Testis (tissue), 3 donors: Measurements from ENCODE around the gene HTR5A. TPM values are rescaled to one million over a fixed set of nuclear protein-coding genes. Genes with fewer than 3 reads are reported as not detected.

Source experiments
- DNase-seq: peaks from one replicate; pipeline ENCODE4 v3.0.0-alpha.2; 2019
- H3K27ac ChIP-seq, 2 donors: fragments of 200-600 bp; sonication (generic); one replicate each; pipeline ENCODE4 v1.5.1; 2019
- H3K27me3 ChIP-seq: fragments of 200-600 bp; sonication (generic); one replicate; pipeline ENCODE4 v1.5.1; 2019
- H3K36me3 ChIP-seq: fragments of 200-600 bp; sonication (generic); one replicate; pipeline ENCODE4 v1.5.1; 2017; ENCODE audit warnings: low read depth; ENCODE audit errors: missing control alignments
- H3K4me1 ChIP-seq: fragments of 200-600 bp; sonication (generic); one replicate; pipeline ENCODE4 v1.5.1; 2019
- H3K4me3 ChIP-seq, 2 donors: fragments of 200-600 bp; sonication (generic); one replicate each; pipeline ENCODE4 v1.5.1; 2017 to 2019
- H3K9me3 ChIP-seq: fragments of 200-600 bp; sonication (generic); one replicate; pipeline ENCODE4 v1.5.1; 2017
- POLR2A ChIP-seq: fragments of 450-650 bp; IDR thresholded peaks from one replicate; pipeline ENCODE4 v1.6.1; 2017; ENCODE audit warnings: antibody characterized with exemption, mild to moderate bottlenecking, moderate library complexity
- WGBS, 2 donors: methylation state at CpG; one replicate each; pipeline ENCODE4 v1.1.5; 2018; 5-methylcytosine and 5-hydroxymethylcytosine counted together
- intact Hi-C: fragments of 100-400 bp; cut with DNase I; formaldehyde crosslinking; loops from one replicate; pipeline ENCODE4 v1.15.1; 2023; ENCODE audit warnings: low total_unique reads
- polyA plus RNA-seq: library from polyadenylated mRNA; stranded (reverse); fragments of 350-450 nt; fragmentation: Illumina TruSeq; extraction: RNeasy Lipid Tissue Mini Kit (QIAGEN cat#74804); gene quantifications from one replicate; pipeline ENCODE4 v1.2.3, GENCODE V29; 2014; ENCODE audit warnings: low read depth, low replicate concordance; ENCODE audit not compliant: insufficient read depth
- total RNA-seq, 2 donors: library from RNA; depleted of rRNA; stranded (reverse); fragments of >200 nt; gene quantifications; one replicate each; pipeline ENCODE4 v1.2.3, GENCODE V29; 2016
- TF ChIP-seq, protein P1 (sequence below), 3 experiments: fragments of 450-650 bp in 2 of 3; fragments of 200-600 bp in 1 of 3; sonication (generic) in 1 of 3; IDR thresholded peaks; one replicate each; pipeline ENCODE4 v1.5.1; 2016 to 2019; ENCODE audit warnings: antibody characterized with exemption in 3 of 3, mild to moderate bottlenecking in 2 of 3, moderate library complexity in 1 of 3

The HTR5A gene
- total and polyA plus RNA-seq, 3 donors from 2014 or later = 0.87 to 2.8 (median 0.93) TPM

GRCh38 chr7:155106356-155106755 is 36.2 kb downstream of the HTR5A start:
- Histone ChIP-seq H3K4me3 (no peak overlapping the region), H3K27me3 (no peaks in the 10 kb centered on the region), H3K4me1 (no peaks in the 10 kb centered on the region), H3K9me3 (no peaks in the 10 kb centered on the region), H3K36me3 (no peaks in the 10 kb centered on the region), H3K27ac (no peak overlapping the region)
- intact Hi-C loops = no loop called here
- WGBS, 2 donors = 72 to 87% methylated on average over 5 of the region's 5 CpGs
- DNase-seq = no peak
- no peak for TF ChIP-seq POLR2A
- TF ChIP-seq, protein P1, sequence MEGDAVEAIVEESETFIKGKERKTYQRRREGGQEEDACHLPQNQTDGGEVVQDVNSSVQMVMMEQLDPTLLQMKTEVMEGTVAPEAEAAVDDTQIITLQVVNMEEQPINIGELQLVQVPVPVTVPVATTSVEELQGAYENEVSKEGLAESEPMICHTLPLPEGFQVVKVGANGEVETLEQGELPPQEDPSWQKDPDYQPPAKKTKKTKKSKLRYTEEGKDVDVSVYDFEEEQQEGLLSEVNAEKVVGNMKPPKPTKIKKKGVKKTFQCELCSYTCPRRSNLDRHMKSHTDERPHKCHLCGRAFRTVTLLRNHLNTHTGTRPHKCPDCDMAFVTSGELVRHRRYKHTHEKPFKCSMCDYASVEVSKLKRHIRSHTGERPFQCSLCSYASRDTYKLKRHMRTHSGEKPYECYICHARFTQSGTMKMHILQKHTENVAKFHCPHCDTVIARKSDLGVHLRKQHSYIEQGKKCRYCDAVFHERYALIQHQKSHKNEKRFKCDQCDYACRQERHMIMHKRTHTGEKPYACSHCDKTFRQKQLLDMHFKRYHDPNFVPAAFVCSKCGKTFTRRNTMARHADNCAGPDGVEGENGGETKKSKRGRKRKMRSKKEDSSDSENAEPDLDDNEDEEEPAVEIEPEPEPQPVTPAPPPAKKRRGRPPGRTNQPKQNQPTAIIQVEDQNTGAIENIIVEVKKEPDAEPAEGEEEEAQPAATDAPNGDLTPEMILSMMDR (IDR thresholded peaks at IDR 0.05) = no peak

DNA sequence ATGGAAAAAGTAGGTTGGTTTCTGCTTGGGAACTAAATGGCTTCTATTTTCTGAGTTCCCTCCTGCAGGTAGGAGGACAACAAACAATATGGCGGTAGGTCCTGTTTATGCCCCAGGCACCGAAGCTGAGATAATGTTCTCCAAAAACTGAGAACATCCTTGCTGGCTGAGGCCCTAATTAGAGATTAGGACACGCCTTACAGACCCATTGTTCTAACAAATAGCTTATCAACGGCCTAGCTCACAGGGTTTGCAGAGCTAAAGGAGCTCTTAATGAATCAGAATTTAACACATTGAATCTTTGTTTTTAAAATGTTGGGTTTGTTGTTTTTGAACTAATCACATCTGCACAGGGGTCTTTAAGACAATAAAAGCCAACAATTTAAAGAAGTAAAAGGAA is 37.0 kb downstream of the HTR5A start:
- intact Hi-C loops = no loop called here
- DNase-seq = no peak
- no peaks in the 10 kb centered on the region for H3K9me3 ChIP-seq
- H3K27me3 ChIP-seq = no peaks in the 10 kb centered on the region
- no peak for TF ChIP-seq POLR2A
- TF ChIP-seq, protein P1 (IDR thresholded peaks at IDR 0.05) = no peak
- H3K4me1 ChIP-seq = no peaks in the 10 kb centered on the region
- no peak overlapping the region for H3K27ac ChIP-seq
- no peak overlapping the region for H3K4me3 ChIP-seq
- no peaks in the 10 kb centered on the region for H3K36me3 ChIP-seq
- 43 to 58% methylated on average over 4 of the region's 4 CpGs for WGBS, 2 donors

GRCh38 chr7:155108144-155108901 is 38.2 kb downstream of the HTR5A start:
- 34 to 39% methylated on average over 20 of the region's 20 CpGs for WGBS, 2 donors
- H3K36me3 ChIP-seq = no peaks in the 10 kb centered on the region
- intact Hi-C loops = no loop called here
- H3K9me3 ChIP-seq = no peaks in the 10 kb centered on the region
- no peak overlapping the region for H3K27ac ChIP-seq
- H3K4me1 ChIP-seq = no peaks in the 10 kb centered on the region
- no peak overlapping the region for H3K4me3 ChIP-seq
- H3K27me3 ChIP-seq = no peaks in the 10 kb centered on the region
- TF ChIP-seq, protein P1 (IDR thresholded peaks at IDR 0.05) = no peak
- TF ChIP-seq POLR2A = no peak
- DNase-seq = no peak

GRCh38 chr7:155109121-155109520 is 39.0 kb downstream of the HTR5A start:
- Histone ChIP-seq H3K9me3 (no peaks in the 10 kb centered on the region), H3K4me3 (no peak overlapping the region), H3K4me1 (no peaks in the 10 kb centered on the region), H3K27me3 (no peaks in the 10 kb centered on the region), H3K27ac (no peak overlapping the region), H3K36me3 (no peaks in the 10 kb centered on the region)
- WGBS, 2 donors = 19 to 21% methylated on average over 4 of the region's 4 CpGs
- no peak for DNase-seq
- TF ChIP-seq, protein P1 (IDR thresholded peaks at IDR 0.05) = no peak
- TF ChIP-seq POLR2A = no peak
- intact Hi-C loops = no loop called here

DNA sequence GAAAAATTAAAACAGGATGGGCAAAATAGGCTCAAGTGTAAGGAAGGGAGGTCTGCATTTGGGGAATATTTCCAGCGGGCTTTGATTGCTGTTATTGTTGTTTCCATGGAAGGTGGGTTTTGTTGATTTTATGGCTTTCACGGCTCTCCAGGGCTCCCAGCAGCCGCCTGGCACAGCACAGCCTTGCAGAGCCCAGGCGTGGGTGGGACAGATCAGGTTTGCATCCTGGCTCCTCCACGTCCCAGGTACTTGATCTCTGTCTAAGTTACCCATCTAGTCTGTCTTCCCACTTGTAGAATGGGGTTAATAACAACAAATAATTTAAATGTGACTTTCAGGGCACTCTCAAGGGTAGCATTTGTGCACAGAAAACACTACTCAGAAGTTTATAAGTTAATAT is 45.2 kb downstream of the HTR5A start:
- no peaks in the 10 kb centered on the region for H3K36me3 ChIP-seq
- no peak for DNase-seq
- no peaks in the 10 kb centered on the region for H3K27me3 ChIP-seq
- no peak overlapping the region for H3K4me3 ChIP-seq
- H3K4me1 ChIP-seq = no peaks in the 10 kb centered on the region
- no peak overlapping the region for H3K27ac ChIP-seq
- no peaks in the 10 kb centered on the region for H3K9me3 ChIP-seq
- 87% methylated on average over 5 of the region's 5 CpGs for WGBS, 2 donors
- intact Hi-C loops = no loop called here
- TF ChIP-seq, protein P1 (IDR thresholded peaks at IDR 0.05) = no peak
- TF ChIP-seq POLR2A = no peak
